Measurements from ENCODE around the gene XPR1.

Gene XPR1

DNA sequence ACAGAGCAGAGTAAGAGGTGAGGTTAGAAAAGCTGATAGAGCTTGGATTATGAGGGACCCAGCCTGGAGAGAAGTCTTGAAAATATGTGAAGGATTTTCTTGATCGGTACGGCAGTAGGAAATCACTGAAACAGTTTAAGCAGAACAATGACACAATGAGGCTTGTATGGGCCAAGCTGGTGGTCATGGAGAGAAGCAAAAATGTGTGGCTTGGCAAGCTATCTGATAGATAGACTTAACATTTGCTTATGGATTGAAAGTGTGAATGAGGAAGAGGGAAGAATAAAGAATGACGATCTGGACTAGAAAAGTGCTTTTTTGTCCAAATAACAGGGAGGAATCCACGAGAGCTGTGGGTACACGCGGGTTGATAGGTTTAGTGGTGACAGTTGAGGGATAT is 15.4 kb upstream of the XPR1 start:
- no peak overlapping the region for H3K27ac ChIP-seq
- no peak for DNase-seq
- H3K36me3 ChIP-seq, result no peaks in the 10 kb centered on the region
- H3K4me3 ChIP-seq (ENCODE audit: low read depth, low read length), result no peak overlapping the region
- H3K27me3 ChIP-seq (ENCODE audit: insufficient read depth, low read depth, severe bottlenecking), result no peaks in the 10 kb centered on the region
- TF ChIP-seq, protein P1, sequence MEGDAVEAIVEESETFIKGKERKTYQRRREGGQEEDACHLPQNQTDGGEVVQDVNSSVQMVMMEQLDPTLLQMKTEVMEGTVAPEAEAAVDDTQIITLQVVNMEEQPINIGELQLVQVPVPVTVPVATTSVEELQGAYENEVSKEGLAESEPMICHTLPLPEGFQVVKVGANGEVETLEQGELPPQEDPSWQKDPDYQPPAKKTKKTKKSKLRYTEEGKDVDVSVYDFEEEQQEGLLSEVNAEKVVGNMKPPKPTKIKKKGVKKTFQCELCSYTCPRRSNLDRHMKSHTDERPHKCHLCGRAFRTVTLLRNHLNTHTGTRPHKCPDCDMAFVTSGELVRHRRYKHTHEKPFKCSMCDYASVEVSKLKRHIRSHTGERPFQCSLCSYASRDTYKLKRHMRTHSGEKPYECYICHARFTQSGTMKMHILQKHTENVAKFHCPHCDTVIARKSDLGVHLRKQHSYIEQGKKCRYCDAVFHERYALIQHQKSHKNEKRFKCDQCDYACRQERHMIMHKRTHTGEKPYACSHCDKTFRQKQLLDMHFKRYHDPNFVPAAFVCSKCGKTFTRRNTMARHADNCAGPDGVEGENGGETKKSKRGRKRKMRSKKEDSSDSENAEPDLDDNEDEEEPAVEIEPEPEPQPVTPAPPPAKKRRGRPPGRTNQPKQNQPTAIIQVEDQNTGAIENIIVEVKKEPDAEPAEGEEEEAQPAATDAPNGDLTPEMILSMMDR (IDR thresholded peaks at IDR 0.05; ENCODE audit: low read depth, low read length), result no peak
- no peaks in the 10 kb centered on the region for H3K9me3 ChIP-seq (ENCODE audit: severe bottlenecking)

DNA sequence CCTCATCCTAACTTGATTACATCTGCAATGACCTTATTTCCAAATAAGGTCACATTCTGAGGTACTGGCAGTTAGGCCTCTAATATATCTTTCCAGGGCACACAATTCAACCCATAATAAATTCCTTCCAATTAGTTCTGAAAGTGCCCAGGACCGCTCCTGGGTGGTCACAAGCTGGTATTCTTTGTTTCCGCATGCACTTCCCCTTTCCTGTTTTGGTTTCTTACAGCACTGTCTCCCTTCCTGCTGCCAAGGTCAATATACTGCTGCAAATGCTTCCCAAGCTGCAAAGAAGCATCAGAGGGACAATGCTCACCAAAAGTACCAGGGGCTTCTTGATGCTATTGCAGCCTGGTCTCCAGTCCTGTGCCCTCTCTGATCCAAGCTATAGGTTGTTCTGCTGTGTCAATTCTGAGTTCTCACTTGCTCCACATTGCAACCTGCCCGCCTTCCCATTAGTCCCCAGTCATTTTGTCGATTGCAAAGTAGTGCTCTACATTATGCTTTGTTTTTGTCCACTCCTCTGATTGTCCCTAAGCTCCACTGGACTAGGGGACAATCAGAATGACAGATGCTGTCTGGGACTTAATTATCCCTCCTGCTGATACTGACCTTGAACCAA is 13.9 kb upstream of the XPR1 start:
- Histone ChIP-seq H3K36me3 (no peaks in the 10 kb centered on the region), H3K27me3 (ENCODE audit: insufficient read depth, low read depth, severe bottlenecking) (no peaks in the 10 kb centered on the region), H3K9me3 (ENCODE audit: severe bottlenecking) (no peaks in the 10 kb centered on the region), H3K4me3 (ENCODE audit: low read depth, low read length) (no peak overlapping the region), H3K27ac (no peak overlapping the region; the same call in 1 of the 2 replicates)
- peak; percentile 39 for DNase-seq
- TF ChIP-seq, protein P1 (IDR thresholded peaks at IDR 0.05; ENCODE audit: low read depth, low read length), result no peak

DNA sequence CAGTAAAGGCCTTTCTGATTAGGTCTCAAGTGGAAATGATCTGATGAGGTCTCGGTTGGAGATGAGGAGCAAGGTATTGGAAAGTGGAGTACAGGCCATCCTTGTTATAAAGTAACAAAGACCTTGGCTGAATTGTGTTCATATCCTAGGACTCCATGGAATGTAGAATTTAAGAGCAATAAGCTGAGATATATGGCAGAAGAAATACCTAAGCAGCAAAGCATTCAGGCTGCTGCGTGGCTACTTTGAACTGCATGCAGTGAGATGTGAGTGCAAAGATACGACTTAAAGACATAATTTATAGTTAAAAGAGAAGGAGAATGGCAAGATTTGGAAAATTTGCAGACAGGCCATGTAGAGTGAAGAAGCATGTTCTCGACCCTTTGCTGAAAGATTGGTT is 11.2 kb upstream of the XPR1 start:
- no peak overlapping the region for H3K27ac ChIP-seq
- H3K4me3 ChIP-seq (ENCODE audit: low read depth, low read length), result no peak overlapping the region
- no peaks in the 10 kb centered on the region for H3K9me3 ChIP-seq (ENCODE audit: severe bottlenecking)
- no peak for DNase-seq
- H3K36me3 ChIP-seq, result no peaks in the 10 kb centered on the region
- no peaks in the 10 kb centered on the region for H3K27me3 ChIP-seq (ENCODE audit: insufficient read depth, low read depth, severe bottlenecking)
- TF ChIP-seq, protein P1 (IDR thresholded peaks at IDR 0.05; ENCODE audit: low read depth, low read length), result no peak

DNA sequence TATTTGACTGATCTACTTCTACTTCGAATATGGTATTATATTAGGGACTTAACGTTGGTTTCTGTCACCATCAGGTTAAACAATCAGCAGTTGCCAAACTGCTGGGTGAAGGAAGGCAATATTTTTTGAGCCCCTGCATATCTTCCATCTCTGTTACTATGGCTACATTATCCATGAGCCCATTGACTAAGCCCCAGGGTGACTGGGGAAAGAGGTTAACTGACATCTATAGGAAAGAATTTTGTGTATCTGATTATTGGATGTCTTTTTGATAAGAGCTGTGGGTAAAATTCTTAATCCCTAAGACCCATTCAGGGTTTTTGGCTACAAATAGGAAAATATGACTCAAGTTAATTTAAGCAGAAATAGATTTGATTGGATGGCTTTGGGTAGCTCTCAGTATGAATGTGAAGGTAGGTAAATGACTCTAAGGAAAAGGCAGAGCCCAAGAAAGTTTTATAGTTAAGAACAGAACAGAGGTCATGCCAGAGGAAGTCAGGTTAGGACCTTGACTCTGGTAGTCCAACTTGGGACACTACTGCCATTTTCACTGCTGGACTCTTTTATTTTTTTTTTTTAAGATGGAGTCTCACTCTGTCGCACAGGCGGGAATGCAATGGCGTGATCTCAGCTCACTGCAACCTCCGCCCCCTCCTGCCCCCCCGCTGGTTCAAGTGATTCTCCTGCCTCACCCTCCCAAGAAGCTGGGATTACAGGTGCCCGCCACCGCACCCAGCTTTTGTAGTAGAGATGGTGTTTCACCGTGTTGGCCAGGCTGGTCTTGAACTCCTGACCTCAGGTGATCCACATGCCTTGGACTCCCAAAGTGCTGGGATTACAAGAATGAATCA is 8.9 kb upstream of the XPR1 start:
- no peak overlapping the region for H3K27ac ChIP-seq
- H3K27me3 ChIP-seq (ENCODE audit: insufficient read depth, low read depth, severe bottlenecking), result no peaks in the 10 kb centered on the region
- no peaks in the 10 kb centered on the region for H3K9me3 ChIP-seq (ENCODE audit: severe bottlenecking)
- TF ChIP-seq, protein P1 (IDR thresholded peaks at IDR 0.05; ENCODE audit: low read depth, low read length), result no peak
- H3K36me3 ChIP-seq, result no peaks in the 10 kb centered on the region
- H3K4me3 ChIP-seq (ENCODE audit: low read depth, low read length), result no peak overlapping the region
- no peak for DNase-seq

DNA sequence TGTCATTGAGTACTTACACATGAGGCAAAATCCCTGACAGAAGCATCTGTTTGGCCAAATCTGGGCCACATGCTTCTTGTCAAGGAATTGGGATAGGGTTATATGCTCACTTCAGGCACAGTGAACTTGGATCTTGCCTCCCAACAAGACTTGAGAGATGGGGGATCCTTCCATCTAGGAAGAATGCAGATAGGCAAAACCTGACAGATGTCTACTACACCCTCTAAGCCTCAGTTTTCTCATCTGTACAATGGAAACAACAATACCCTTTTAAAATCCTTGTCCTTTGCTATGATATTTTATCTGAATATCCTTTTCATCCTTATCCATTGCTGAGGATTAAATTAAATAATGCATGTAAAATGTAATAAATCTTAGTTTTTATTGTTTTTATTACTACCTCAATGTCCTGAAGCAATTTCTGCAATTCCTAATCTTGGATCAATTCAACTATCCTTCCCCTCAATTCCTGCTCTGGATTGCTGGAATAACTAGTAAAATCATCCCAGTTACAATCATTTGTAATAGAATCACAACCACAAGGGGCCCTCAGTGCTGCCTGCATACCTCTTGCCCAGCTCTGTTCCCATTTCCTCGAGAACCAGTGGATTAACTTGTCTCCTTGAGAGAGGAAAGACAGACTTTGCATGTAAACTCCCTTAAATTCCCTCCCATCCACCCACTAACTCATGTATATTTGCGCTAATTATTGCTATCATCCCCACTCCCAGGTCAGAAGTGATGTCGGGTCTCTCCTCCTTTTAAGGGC is 8.1 kb upstream of the XPR1 start:
- TF ChIP-seq, protein P1 (IDR thresholded peaks at IDR 0.05; ENCODE audit: low read depth, low read length), result peak; percentile 24; the same call in 1 of the 2 replicates
- Histone ChIP-seq H3K27me3 (ENCODE audit: insufficient read depth, low read depth, severe bottlenecking) (no peaks in the 10 kb centered on the region), H3K9me3 (ENCODE audit: severe bottlenecking) (no peaks in the 10 kb centered on the region), H3K4me3 (ENCODE audit: low read depth, low read length) (no peak overlapping the region), H3K27ac (no peak overlapping the region), H3K36me3 (no peaks in the 10 kb centered on the region)
- DNase-seq, result no peak
